Mesothelial cell of epicardium (in vitro differentiated cells): ENCODE measurements around the gene PBX4. TPM values are rescaled to one million over a fixed set of nuclear protein-coding genes. Genes with fewer than 3 reads are reported as not detected.

Experiments
- DNase-seq, 2 experiments: peaks; one replicate each; pipeline ENCODE4 v3.0.0; 2021; ENCODE audit warnings: low spot score in 2 of 2; ENCODE audit not compliant: unreplicated experiment in 2 of 2
- H3K27ac Mint-ChIP-seq: 2 replicates; pipeline ENCODE4 v1.8.0; 2021; ENCODE audit warnings: mixed read lengths
- H3K27me3 Mint-ChIP-seq: 2 replicates; pipeline ENCODE4 v1.8.0; 2021; ENCODE audit warnings: low read depth, mixed read lengths
- H3K36me3 Mint-ChIP-seq: 2 replicates; pipeline ENCODE4 v1.8.0; 2021; ENCODE audit warnings: mixed read lengths
- H3K4me1 Mint-ChIP-seq: 2 replicates; pipeline ENCODE4 v1.8.0; 2021; ENCODE audit warnings: mixed read lengths
- H3K4me3 Mint-ChIP-seq: 2 replicates; pipeline ENCODE4 v1.8.0; 2021; ENCODE audit warnings: mild to moderate bottlenecking, moderate library complexity, mixed read lengths
- H3K9me3 Mint-ChIP-seq: 2 replicates; pipeline ENCODE4 v1.8.0; 2021; ENCODE audit warnings: mixed read lengths
- total RNA-seq: library from RNA; stranded (reverse); gene quantifications from 3 replicates; pipeline ENCODE4 v1.2.1, GENCODE V29; 2021
- TF ChIP-seq, protein P1 (sequence below): fragments of 200-600 bp; sonication (generic); IDR thresholded peaks from one replicate; pipeline ENCODE4 v1.5.0; 2021; ENCODE audit warnings: antibody characterized with exemption; ENCODE audit not compliant: unreplicated experiment

PBX4 gene
- total RNA-seq, 1 donor from 2014 or later = 12.8 TPM

DNA sequence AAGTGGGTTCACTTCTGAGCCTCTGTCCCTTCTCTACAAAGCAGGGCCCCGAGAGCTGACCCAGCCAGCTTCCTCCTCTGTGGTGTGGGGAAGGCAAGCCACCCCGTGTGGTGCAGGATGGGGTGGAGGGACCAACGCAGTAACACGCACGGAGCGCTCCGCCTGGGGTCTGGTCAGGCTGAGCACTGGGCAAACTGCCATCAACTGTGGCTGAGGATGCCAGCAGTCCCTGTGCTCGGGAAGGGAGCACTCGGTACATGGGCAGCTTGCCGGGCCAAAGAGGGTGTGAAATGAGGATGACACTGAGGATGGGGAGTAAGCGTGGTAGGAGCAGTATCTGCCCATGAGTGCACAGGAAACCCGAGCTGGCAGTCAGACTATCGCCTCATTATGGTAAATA is 32.6 kb upstream of the PBX4 start:
- Mint-ChIP-seq H3K4me3 (no peak overlapping the region), H3K27me3 (no peaks in the 10 kb centered on the region), H3K36me3 (peaks cover 37% of the 10 kb centered on the region), H3K4me1 (no peaks in the 10 kb centered on the region), H3K27ac (no peak overlapping the region), H3K9me3 (no peaks in the 10 kb centered on the region)
- no peak for DNase-seq
- TF ChIP-seq, protein P1, sequence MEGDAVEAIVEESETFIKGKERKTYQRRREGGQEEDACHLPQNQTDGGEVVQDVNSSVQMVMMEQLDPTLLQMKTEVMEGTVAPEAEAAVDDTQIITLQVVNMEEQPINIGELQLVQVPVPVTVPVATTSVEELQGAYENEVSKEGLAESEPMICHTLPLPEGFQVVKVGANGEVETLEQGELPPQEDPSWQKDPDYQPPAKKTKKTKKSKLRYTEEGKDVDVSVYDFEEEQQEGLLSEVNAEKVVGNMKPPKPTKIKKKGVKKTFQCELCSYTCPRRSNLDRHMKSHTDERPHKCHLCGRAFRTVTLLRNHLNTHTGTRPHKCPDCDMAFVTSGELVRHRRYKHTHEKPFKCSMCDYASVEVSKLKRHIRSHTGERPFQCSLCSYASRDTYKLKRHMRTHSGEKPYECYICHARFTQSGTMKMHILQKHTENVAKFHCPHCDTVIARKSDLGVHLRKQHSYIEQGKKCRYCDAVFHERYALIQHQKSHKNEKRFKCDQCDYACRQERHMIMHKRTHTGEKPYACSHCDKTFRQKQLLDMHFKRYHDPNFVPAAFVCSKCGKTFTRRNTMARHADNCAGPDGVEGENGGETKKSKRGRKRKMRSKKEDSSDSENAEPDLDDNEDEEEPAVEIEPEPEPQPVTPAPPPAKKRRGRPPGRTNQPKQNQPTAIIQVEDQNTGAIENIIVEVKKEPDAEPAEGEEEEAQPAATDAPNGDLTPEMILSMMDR = no peak

DNA sequence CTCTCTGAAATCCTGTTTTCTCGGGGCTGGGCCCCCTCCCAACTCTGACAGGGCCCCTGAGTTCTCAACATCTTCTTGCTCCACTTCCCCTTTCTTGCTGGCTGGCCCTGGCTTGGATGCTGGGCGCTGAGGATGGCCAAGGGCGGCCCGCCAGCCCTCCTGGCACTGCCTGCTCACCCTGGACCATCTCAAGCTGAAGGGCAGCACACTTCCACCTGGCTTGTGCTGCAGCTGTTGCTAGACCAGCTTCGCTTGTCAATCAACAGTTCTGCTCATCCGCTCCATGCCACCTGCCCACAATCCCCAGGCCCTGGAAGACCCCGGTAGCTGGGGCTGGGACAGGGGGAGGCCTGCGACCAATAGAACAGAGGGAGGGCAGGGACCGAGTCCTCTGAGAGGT is 31.8 kb upstream of the PBX4 start:
- Mint-ChIP-seq H3K27me3 (no peaks in the 10 kb centered on the region), H3K27ac (no peak overlapping the region), H3K4me1 (no peaks in the 10 kb centered on the region), H3K36me3 (peaks cover 36% of the 10 kb centered on the region), H3K9me3 (no peaks in the 10 kb centered on the region), H3K4me3 (no peak overlapping the region)
- DNase-seq = no peak
- TF ChIP-seq, protein P1 = no peak

DNA sequence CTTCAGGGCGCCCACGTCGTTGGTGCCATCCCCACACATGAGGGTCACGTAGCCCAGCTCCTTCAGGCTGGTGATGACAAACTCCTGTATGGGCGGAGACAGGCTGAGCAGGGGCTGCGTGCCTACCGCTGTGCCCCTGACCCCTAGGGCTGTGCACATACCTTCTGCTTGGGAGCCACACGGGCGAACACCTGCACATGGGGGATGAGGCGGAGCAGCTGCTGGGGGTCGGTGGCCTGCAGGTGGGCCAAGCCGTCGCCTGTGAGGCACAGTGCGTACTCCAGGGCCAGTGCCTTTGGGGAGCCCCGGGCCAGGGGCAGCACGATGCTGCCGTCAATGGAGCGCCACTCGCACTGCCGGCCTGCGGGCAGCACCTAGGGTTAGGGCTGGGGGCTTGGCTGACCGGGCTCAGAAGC is 31.1 kb upstream of the PBX4 start:
- Mint-ChIP-seq H3K27ac (no peak overlapping the region), H3K27me3 (no peaks in the 10 kb centered on the region), H3K9me3 (no peaks in the 10 kb centered on the region), H3K4me3 (no peak overlapping the region), H3K4me1 (no peaks in the 10 kb centered on the region), H3K36me3 (peaks cover 32% of the 10 kb centered on the region)
- DNase-seq = no peak
- TF ChIP-seq, protein P1 = no peak

DNA sequence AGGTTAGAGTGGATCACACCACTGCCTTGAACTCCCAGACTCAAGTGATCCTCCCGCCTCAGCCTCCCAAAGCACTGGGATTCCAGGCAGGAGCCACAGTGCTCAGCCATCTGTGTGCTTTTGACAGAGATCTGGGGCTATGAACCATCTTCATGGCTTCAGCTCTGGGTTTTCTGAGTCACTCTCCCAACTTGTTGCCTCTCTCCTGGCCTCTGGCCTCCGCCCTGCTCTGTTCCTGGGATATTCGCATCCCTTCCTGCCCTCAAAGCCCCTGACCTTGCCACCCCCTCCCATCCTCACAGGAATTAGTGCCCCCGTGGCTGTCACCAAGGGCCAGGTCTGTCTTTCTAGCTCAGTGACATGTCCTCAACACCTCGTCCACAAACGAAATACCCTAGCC is 30.7 kb upstream of the PBX4 start:
- no peaks in the 10 kb centered on the region for H3K9me3 Mint-ChIP-seq
- TF ChIP-seq, protein P1 = no peak
- H3K36me3 Mint-ChIP-seq = peaks cover 30% of the 10 kb centered on the region
- no peak overlapping the region for H3K4me3 Mint-ChIP-seq
- H3K27me3 Mint-ChIP-seq = no peaks in the 10 kb centered on the region
- H3K4me1 Mint-ChIP-seq = no peaks in the 10 kb centered on the region
- no peak for DNase-seq
- H3K27ac Mint-ChIP-seq = no peak overlapping the region

DNA sequence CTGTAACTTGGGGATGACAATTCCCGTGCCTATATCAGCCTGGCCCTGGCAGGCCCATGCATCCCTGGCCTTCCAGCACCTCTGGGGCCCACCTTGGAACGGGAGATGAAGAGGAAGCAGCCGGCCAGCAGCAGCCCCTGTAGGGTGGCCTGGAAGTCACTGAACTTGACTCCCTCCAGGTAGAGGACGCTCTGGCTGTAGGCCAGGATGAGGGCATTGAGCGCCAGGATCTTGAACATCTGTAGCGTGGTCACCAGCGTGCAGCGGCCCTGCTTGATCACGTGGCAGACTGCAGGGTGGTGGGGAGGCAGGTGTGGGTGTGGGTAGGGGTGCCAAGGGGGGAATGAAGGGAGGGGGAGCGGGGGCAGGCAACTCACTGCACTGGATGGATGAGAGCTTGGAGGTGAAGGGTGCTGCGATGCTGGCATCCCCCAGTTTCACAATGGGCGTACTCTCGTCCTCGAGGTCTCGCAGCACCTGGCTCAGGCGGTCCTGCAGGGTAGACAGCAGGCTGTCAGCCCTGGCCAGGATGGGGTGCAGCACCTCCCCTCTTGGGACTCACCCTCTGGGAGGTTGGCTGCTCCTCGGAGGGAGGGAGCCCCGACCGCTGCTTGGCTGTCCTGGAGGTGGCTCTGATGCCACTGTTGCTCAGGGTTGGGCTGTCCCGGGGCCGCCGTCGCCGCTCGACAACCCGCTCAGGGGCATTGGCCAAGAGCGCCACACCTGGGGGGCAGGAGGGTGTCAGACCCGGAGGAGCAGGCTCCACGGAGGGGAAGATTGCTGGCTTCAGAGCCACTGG is 28.7 kb upstream of the PBX4 start:
- H3K9me3 Mint-ChIP-seq = no peaks in the 10 kb centered on the region
- H3K27ac Mint-ChIP-seq = no peak overlapping the region
- H3K27me3 Mint-ChIP-seq = no peaks in the 10 kb centered on the region
- no peak overlapping the region for H3K4me3 Mint-ChIP-seq
- peaks cover 10% of the 10 kb centered on the region for H3K4me1 Mint-ChIP-seq
- DNase-seq = no peak
- peaks cover 17% of the 10 kb centered on the region for H3K36me3 Mint-ChIP-seq
- TF ChIP-seq, protein P1 = no peak
